ENCODE results near the gene MYL1.

Gene MYL1

GRCh38 chr2:210315015-210315788 is at the start of gene MYL1:
Gene MYL1 (minus strand): TSS chr2:210315174. CDS start chr2:210315042, 132 bp downstream.
- no peak for DNase-seq

- DNase-seq: no peak
Observed at GRCh38 chr2:210363876-210364275, 48.9 kb upstream of the MYL1 start.

- DNase-seq: no peak
Observed at GRCh38 chr2:210363261-210363660, 48.3 kb upstream of the MYL1 start.

GRCh38 chr2:210360412-210360811 is 45.4 kb upstream of the MYL1 start:
- no peak for DNase-seq

- DNase-seq: no peak
Observed at GRCh38 chr2:210356944-210357343, 42.0 kb upstream of the MYL1 start.

- no peak for DNase-seq
Observed at GRCh38 chr2:210337159-210337558, 22.2 kb upstream of the MYL1 start.

GRCh38 chr2:210324906-210325305 is 9.9 kb upstream of the MYL1 start:
- DNase-seq: no peak

- DNase-seq: no peak
Observed at GRCh38 chr2:210324458-210324857, 9.5 kb upstream of the MYL1 start.

- no peak for DNase-seq
Observed at GRCh38 chr2:210323003-210323402, 8.0 kb upstream of the MYL1 start.

GRCh38 chr2:210318891-210319290 is 3.9 kb upstream of the MYL1 start:
- DNase-seq: no peak

- DNase-seq: no peak
Observed at GRCh38 chr2:210318486-210318885, 3.5 kb upstream of the MYL1 start.

- no peak for DNase-seq
Observed at GRCh38 chr2:210310550-210310949, 4.4 kb downstream of the MYL1 start.

- DNase-seq: no peak
Observed at GRCh38 chr2:210309548-210310233, 5.3 kb downstream of the MYL1 start.

- no peak for DNase-seq
Observed at GRCh38 chr2:210303498-210303897, 11.5 kb downstream of the MYL1 start.

- no peak for DNase-seq
Observed at GRCh38 chr2:210302326-210302725, 12.6 kb downstream of the MYL1 start.

- no peak for DNase-seq
Observed at GRCh38 chr2:210299866-210300373, 15.1 kb downstream of the MYL1 start.

- DNase-seq: no peak
Observed at GRCh38 chr2:210288408-210288807, 26.6 kb downstream of the MYL1 start.

- DNase-seq: no peak
Observed at GRCh38 chr2:210287301-210287700, 27.7 kb downstream of the MYL1 start.

- no peak for DNase-seq
Observed at GRCh38 chr2:210286123-210286680, 28.8 kb downstream of the MYL1 start.

- no peak for DNase-seq
Observed at GRCh38 chr2:210277133-210277532, 37.8 kb downstream of the MYL1 start.

GRCh38 chr2:210271300-210271699 is 43.7 kb downstream of the MYL1 start:
- DNase-seq: no peak

- DNase-seq: no peak
Observed at GRCh38 chr2:210269148-210269547, 45.8 kb downstream of the MYL1 start.

GRCh38 chr2:210268281-210268680 is 46.7 kb downstream of the MYL1 start:
- DNase-seq: no peak

GRCh38 chr2:210267698-210268097 is 47.3 kb downstream of the MYL1 start:
- no peak for DNase-seq

Data from NCI-H2227 treated with DMSO at 0.1 percent for 48 hours (cell line).